ENCODE measurements around the gene LARP1. TPM values are rescaled to one million over a fixed set of nuclear protein-coding genes. Genes with fewer than 3 reads are reported as not detected.
"Not testable (repeated sequence)": the region's sequence is repeated elsewhere in the genome, so short reads cannot be mapped to it uniquely, and the experiment has no call there.

LARP1 gene
- total and polyA plus RNA-seq, 5 donors: 43.9 to 130 (median 122) TPM

DNA sequence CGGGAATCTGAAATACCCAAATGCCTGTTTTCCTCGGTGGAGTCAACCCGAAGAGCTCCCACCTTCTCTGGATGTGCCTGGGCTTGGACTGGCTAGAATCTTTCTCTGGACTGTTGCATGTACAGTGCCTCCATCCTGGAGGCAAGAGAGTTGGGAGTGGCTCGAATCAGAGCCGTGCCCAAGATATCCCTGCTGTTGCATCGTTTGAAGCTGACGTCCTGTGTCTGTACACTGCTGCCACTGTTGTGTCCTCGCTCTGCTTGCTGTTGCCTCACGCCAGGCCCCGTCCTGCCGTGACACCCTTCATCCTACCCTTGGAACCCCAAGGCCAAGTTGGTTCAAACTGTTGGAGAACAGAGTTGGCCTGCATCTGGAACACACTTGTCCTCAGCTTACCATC lies 59.8 kb downstream of the LARP1 start:
- H3K9me3 ChIP-seq (ENCODE audit: control insufficient read depth, low read length): no peaks in the 10 kb centered on the region
- 81% methylated on average over 11 of the region's 11 CpGs for WGBS
- no peak for DNase-seq

DNA sequence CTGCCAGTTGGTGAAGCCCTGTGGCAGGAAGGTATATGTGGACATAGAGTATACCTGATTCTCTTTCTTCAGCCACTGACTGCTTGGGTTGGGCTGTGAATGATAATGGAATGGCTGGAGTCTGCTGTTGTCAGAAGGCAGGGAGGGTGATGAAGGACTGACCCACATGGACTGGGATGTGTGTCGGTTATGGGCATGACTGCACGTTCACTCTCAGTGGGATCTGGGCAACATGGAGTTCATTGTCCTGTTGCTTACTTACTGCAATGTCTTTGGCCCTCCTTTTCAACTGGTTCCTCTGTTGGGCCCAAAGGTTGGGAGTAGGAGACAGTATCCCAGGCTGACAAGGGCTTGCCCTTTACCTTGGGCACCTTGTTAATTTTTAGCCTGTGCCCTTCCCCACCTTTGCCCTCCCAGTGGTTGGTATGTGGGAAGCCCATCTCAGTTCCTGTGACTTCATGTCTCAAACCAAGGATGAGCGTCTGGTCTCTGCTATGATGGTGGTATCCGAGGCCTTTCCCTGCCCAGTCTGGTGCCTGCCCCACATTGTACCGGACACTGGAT lies 60.6 kb downstream of the LARP1 start:
- Histone ChIP-seq H3K4me1 (ENCODE audit: control insufficient read depth, insufficient read depth, low read length) (peaks cover 3% of the 10 kb centered on the region), H3K4me3 (ENCODE audit: low read length) (no peak overlapping the region), H3K9me3 (ENCODE audit: control insufficient read depth, low read length) (no peaks in the 10 kb centered on the region), H3K27ac (ENCODE audit: low read length) (no peak overlapping the region), H3K27me3 (ENCODE audit: control insufficient read depth, insufficient read depth) (no peaks in the 10 kb centered on the region)
- intact Hi-C loops (cut with DNase I): loop anchor here in 1 of 4 donors (10.0 kb wide), 1 partner anchor 61 kb away; the partner anchor contains the start of gene LARP1
- ATAC-seq (no peak), DNase-seq (no peak)
- 79% methylated on average over 5 of the region's 5 CpGs for WGBS

More for the DNA sequence above, 59.8 kb downstream of the LARP1 start:
- Histone ChIP-seq H3K4me1 (ENCODE audit: control insufficient read depth, insufficient read depth, low read length) (peaks cover 3% of the 10 kb centered on the region), H3K4me3 (ENCODE audit: low read length) (no peak overlapping the region), H3K27ac (ENCODE audit: low read length) (no peak overlapping the region), H3K27me3 (ENCODE audit: control insufficient read depth, insufficient read depth) (no peaks in the 10 kb centered on the region)
- intact Hi-C loops (cut with DNase I): loop anchor here in 1 of 4 donors (10.0 kb wide), 1 partner anchor 60 kb away; the partner anchor contains the start of gene LARP1
- no peak for ATAC-seq

DNA sequence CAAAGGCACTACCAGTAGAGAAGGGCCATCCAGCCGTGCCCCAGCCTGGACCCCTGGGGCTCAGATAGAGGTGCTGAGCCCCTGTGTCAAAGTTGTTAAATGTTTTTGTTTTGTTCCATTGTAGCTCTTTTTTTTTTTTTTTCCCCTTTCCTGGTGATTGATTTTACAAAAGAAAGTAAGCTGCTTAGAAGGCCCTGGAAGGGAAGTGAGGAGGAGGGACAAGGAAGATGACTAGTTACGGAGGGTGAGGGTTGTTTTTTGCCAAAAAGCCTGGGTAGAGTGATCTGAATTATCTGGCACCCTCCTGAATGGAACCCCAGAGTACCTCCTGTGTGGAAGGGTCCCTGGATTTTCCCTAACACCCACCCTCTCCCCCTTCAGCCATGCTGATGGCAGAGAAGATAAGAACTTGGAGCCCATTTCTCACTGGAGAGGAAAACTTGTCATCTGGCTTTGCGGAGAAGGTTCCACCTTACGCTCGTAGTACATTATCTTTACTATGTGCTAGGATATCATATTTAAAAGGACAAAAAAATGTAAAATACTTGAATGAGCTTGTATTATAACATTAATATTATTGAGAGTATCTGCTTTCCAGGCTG lies 61.8 kb downstream of the LARP1 start:
- H3K9me3 ChIP-seq (ENCODE audit: control insufficient read depth, low read length): no peaks in the 10 kb centered on the region
- DNase-seq (no peak), ATAC-seq (peak in 1 of 2 donors; percentile 37)
- H3K27ac ChIP-seq (ENCODE audit: low read length): peak overlapping the region; percentile 43
- intact Hi-C loops (cut with DNase I): loop anchor here in 1 of 4 donors (10.0 kb wide), 1 partner anchor 62 kb away; the partner anchor contains the start of gene LARP1
- 69% methylated on average over 5 of the region's 5 CpGs for WGBS
- peaks cover 3% of the 10 kb centered on the region for H3K4me1 ChIP-seq (ENCODE audit: control insufficient read depth, insufficient read depth, low read length)
- H3K4me3 ChIP-seq (ENCODE audit: low read length): no peak overlapping the region
- H3K27me3 ChIP-seq (ENCODE audit: control insufficient read depth, insufficient read depth): no peaks in the 10 kb centered on the region

DNA sequence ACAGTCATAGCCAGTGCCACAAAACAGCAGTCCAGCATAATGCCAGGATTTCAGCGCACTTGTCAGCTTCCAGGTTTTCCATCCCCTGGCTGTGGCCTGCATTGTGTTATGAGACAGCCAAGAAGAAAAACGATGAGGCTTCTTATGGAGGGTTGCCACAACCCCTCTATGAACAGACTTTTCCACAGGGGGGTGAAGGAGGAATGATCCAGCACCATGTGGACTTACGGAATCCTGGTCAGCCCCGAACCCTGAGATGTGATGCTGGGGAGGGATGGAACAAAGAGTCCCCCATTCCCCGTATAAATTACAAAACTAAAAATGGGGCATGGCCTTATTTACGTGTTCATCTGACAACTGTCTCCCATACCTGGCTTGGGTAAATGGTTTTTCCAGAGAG lies 62.6 kb downstream of the LARP1 start:
- WGBS: 78% methylated on average over 6 of the region's 6 CpGs

DNA sequence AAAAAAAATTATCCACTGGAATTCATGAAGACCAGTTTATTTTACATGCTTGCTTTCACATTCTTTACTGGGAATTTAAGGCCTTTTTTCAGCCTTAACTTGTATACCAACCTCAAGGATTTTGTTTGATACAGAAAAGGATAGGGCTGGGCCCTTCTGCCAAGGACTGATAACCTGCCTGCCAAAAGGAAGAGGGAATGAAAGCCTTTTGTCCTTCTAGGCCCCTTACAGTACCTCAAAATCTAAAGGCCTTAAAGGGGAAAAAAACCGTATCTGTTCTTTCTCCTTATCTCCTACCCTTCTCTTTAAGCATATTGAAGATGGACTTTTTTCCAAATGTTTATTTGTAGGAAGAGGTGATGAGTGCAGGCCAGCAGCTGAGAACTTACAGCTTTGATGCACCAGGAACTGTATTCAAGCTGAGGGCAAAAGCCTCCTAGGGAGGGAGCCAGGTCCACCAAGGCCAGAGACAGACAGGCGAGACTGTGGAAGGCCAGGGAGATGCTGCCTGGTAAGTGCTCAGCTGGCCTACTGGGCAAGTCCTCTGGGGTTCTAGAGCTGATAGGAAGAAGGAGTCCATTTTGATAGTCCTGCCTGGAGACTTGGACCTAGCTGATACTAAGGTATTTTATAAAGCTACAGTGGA lies 63.4 kb downstream of the LARP1 start:
- intact Hi-C loops (cut with DNase I): loop anchor here in 1 of 4 donors (10.0 kb wide), 1 partner anchor 64 kb away; the partner anchor contains the start of gene LARP1
- peak overlapping the region; percentile 58 for H3K27ac ChIP-seq (ENCODE audit: low read length)
- H3K4me3 ChIP-seq (ENCODE audit: low read length): no peak overlapping the region
- 50% methylated on average over 2 of the region's 2 CpGs for WGBS
- H3K9me3 ChIP-seq (ENCODE audit: control insufficient read depth, low read length): no peaks in the 10 kb centered on the region
- peak in 1 of 2 donors; percentile 9 for ATAC-seq
- H3K27me3 ChIP-seq (ENCODE audit: control insufficient read depth, insufficient read depth): no peaks in the 10 kb centered on the region
- peak in 1 of 3 donors; percentile 54 for DNase-seq
- peaks cover 3% of the 10 kb centered on the region for H3K4me1 ChIP-seq (ENCODE audit: control insufficient read depth, insufficient read depth, low read length)

More for the DNA sequence above, 62.6 kb downstream of the LARP1 start:
- Histone ChIP-seq H3K27me3 (ENCODE audit: control insufficient read depth, insufficient read depth) (no peaks in the 10 kb centered on the region), H3K9me3 (ENCODE audit: control insufficient read depth, low read length) (no peaks in the 10 kb centered on the region), H3K4me3 (ENCODE audit: low read length) (no peak overlapping the region), H3K4me1 (ENCODE audit: control insufficient read depth, insufficient read depth, low read length) (peaks cover 3% of the 10 kb centered on the region), H3K27ac (ENCODE audit: low read length) (no peak overlapping the region)
- no peak for ATAC-seq
- no peak for DNase-seq
- intact Hi-C loops (cut with DNase I): loop anchor here in 1 of 4 donors (10.0 kb wide), 1 partner anchor 63 kb away; the partner anchor contains the start of gene LARP1

DNA sequence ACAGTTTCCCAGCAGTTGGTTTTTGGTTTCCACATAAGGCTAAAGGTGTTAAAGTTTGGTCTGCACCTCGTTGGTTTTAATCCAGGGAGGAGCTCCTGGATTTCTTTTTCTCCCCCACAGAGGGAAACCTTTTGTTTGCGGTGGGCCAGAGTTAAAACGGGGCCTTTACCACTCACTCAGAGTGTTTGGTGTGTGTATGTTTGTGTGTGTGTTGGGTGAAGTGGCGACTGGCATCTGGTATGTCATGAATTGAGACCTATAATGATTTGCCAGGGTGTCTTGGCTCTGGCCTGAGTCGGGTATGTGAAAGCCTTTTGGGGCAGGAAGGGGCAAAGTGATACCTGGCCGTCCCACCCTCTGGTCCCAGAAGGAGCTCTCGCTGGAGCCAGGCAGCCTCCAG lies 64.4 kb downstream of the LARP1 start:
- H3K4me3 ChIP-seq (ENCODE audit: low read length): no peak overlapping the region
- no peaks in the 10 kb centered on the region for H3K27me3 ChIP-seq (ENCODE audit: control insufficient read depth, insufficient read depth)
- no peak overlapping the region for H3K27ac ChIP-seq (ENCODE audit: low read length)
- intact Hi-C loops (cut with DNase I): loop anchor here in 1 of 4 donors (10.0 kb wide), 1 partner anchor 65 kb away; the partner anchor contains the start of gene LARP1
- ATAC-seq: no peak
- DNase-seq: no peak
- peaks cover 3% of the 10 kb centered on the region for H3K4me1 ChIP-seq (ENCODE audit: control insufficient read depth, insufficient read depth, low read length)
- no peaks in the 10 kb centered on the region for H3K9me3 ChIP-seq (ENCODE audit: control insufficient read depth, low read length)
- WGBS: 74% methylated on average over 7 of the region's 7 CpGs

DNA sequence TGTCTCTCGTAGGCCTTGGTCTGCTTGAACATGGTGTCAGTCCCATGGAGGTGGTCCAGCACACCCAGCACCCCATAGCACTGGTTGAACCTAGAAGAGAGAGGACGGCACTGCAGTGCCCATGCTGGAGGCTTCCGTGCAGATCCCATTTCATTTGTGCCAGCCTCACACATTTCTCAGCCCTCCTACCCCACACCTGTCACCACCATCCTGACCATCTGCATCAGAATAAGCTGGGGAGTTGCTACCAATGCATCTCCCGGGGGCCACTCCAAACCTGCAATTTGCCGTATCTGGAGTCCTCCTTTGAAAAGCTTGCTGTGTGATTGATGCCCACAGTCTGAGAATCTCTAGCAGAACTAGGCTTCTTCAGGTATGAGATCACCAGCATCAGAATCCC lies 65.2 kb downstream of the LARP1 start:
- 95% methylated on average over 5 of the region's 5 CpGs for WGBS
- ATAC-seq: no peak
- intact Hi-C loops (cut with DNase I): no loop called here

DNA sequence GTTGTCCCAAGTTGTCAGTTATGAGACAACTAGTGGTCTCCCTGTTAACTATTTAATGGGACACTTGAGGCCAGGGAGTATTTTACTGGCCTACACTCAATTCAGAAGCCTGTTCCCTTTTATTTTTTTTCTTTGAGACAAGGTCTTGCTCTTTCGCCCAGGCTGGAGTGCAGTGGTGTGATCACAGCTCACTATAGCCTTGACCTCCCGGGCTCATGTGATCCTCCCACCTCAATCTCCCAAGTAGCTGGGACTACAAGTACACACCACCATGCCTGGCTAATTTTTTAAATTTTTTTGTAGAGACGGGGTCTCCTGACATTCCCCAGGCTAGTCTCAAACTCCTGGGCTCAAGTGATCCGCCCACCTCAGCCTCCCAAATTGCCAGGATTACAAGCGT lies 67.7 kb downstream of the LARP1 start:
- H3K9me3 ChIP-seq (ENCODE audit: control insufficient read depth, low read length); H3K4me3 ChIP-seq (ENCODE audit: low read length); intact Hi-C loops (cut with DNase I); H3K27ac ChIP-seq (ENCODE audit: low read length); ATAC-seq; H3K27me3 ChIP-seq (ENCODE audit: control insufficient read depth, insufficient read depth); H3K4me1 ChIP-seq (ENCODE audit: control insufficient read depth, insufficient read depth, low read length); DNase-seq: not testable (repeated sequence)
- WGBS: 90% methylated on average over 5 of the region's 5 CpGs

More for the DNA sequence above, 65.2 kb downstream of the LARP1 start:
- Histone ChIP-seq H3K27ac (ENCODE audit: low read length) (no peak overlapping the region), H3K9me3 (ENCODE audit: control insufficient read depth, low read length) (no peaks in the 10 kb centered on the region), H3K4me1 (ENCODE audit: control insufficient read depth, insufficient read depth, low read length) (peaks cover 3% of the 10 kb centered on the region), H3K4me3 (ENCODE audit: low read length) (no peak overlapping the region), H3K27me3 (ENCODE audit: control insufficient read depth, insufficient read depth) (no peaks in the 10 kb centered on the region)
- DNase-seq: peak in 1 of 3 donors; percentile 20

DNA sequence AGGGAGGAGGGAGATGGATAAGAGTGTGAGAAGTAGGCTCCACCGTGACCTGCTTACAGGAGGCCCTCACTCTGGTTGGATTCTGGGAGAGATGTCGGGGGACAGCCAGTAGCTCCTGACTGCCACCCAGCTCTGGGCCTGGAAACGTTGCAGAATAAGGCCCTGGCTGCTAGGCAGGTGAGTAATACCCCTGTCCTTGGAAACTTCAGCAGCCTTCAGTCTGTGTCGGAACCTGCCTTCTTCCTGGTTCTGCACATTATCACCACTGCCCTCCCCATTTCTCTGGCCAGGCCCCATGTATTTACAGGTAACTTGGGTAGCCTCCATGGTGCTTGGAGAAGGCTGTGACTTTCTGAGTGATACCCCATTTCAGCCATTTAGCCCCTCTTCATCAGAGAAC lies 68.4 kb downstream of the LARP1 start:
- H3K4me1 ChIP-seq (ENCODE audit: control insufficient read depth, insufficient read depth, low read length): peaks cover 3% of the 10 kb centered on the region
- 82% methylated on average over 4 of the region's 4 CpGs for WGBS
- intact Hi-C loops (cut with DNase I): no loop called here
- H3K27ac ChIP-seq (ENCODE audit: low read length): no peak overlapping the region
- DNase-seq: no peak
- no peaks in the 10 kb centered on the region for H3K9me3 ChIP-seq (ENCODE audit: control insufficient read depth, low read length)
- no peaks in the 10 kb centered on the region for H3K27me3 ChIP-seq (ENCODE audit: control insufficient read depth, insufficient read depth)
- no peak overlapping the region for H3K4me3 ChIP-seq (ENCODE audit: low read length)
- no peak for ATAC-seq

DNA sequence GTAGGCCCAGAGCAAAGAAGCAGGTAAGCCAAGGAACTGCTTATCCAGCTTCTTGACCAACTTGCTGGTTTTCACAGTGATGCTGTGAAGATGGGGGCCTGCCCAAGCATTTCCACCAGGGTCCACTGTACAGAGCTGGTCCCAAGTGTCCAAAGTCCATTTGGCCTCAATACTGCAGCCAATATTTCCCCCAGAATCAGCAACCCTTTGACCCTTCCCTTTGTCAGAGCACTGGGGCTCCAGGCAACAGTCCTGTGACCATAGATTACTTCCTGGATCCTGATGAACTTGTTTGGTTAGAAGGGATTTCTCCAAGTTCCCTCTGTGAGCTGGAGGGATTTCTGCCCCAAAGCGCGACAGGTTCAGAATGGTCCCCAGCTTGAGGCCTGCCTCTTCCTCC lies 68.9 kb downstream of the LARP1 start:
- DNase-seq (no peak), ATAC-seq (no peak)
- Histone ChIP-seq H3K9me3 (ENCODE audit: control insufficient read depth, low read length) (no peaks in the 10 kb centered on the region), H3K4me1 (ENCODE audit: control insufficient read depth, insufficient read depth, low read length) (no peaks in the 10 kb centered on the region), H3K27ac (ENCODE audit: low read length) (no peak overlapping the region), H3K4me3 (ENCODE audit: low read length) (no peak overlapping the region), H3K27me3 (ENCODE audit: control insufficient read depth, insufficient read depth) (no peaks in the 10 kb centered on the region)
- 99% methylated on average over 2 of the region's 2 CpGs for WGBS
- intact Hi-C loops (cut with DNase I): no loop called here

DNA sequence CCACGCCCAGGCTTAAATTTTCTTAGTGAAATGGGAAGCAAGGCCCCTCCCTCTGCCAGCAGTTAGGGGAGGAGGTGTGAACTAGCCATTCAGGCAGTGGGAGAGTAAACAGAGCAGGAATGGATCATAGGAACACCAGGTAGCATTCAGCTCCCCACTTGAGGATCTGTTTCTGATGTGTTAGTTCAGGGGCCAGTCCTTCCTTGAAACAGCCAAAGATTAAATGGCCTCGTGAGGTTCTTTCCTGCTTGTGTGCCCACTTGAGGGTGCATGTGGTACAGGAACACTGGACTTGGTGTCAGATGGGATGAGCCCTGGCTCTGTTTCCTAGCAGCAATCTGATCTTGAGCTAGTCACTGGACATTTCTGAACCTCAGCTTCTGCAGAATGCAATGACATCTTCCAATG lies 74.0 kb downstream of the LARP1 start:
- ATAC-seq: no peak
- intact Hi-C loops (cut with DNase I): no loop called here
- H3K4me1 ChIP-seq (ENCODE audit: control insufficient read depth, insufficient read depth, low read length): no peaks in the 10 kb centered on the region
- no peak overlapping the region for H3K27ac ChIP-seq (ENCODE audit: low read length)
- no peaks in the 10 kb centered on the region for H3K9me3 ChIP-seq (ENCODE audit: control insufficient read depth, low read length)
- no peaks in the 10 kb centered on the region for H3K27me3 ChIP-seq (ENCODE audit: control insufficient read depth, insufficient read depth)
- no peak overlapping the region for H3K4me3 ChIP-seq (ENCODE audit: low read length)
- WGBS: 76% methylated on average over 2 of the region's 2 CpGs
- DNase-seq: no peak

Data from right cardiac atrium (tissue), 5 donors.